Astrocyte (in vitro differentiated cells and primary cell): ENCODE measurements around the gene THG1L. TPM values are rescaled to one million over a fixed set of nuclear protein-coding genes. Genes with fewer than 3 reads are reported as not detected.
A peak's percentile ranks its signal among the peaks of the same experiment; 100 is the strongest.

Source experiments
- DNase-seq: peaks from one replicate; pipeline ENCODE4 v3.0.0-alpha.2; 2010; ENCODE audit warnings: low read depth
- FAIRE-seq: peaks from 2 replicates; lab custom pipeline; 2011; peaks lifted over from hg19 to GRCh38; lab: Jason Lieb, UNC
- H2AFZ ChIP-seq: 2 replicates; pipeline ENCODE4 v1.6.0; 2012; ENCODE audit warnings: low read depth, low read length, inconsistent platforms
- H3K27ac ChIP-seq: 2 replicates; pipeline ENCODE4 v1.5.1; 2011; ENCODE audit warnings: low read depth, low read length, inconsistent platforms
- H3K27me3 ChIP-seq: 2 replicates; pipeline ENCODE4 v1.6.0; 2011; ENCODE audit warnings: low read length, inconsistent platforms; ENCODE audit not compliant: insufficient read depth
- H3K36me3 ChIP-seq: 2 replicates; pipeline ENCODE4 v1.5.1; 2011; ENCODE audit warnings: low read length, inconsistent platforms; ENCODE audit not compliant: insufficient read depth
- H3K4me1 ChIP-seq: 2 replicates; pipeline ENCODE4 v1.5.1; 2011; ENCODE audit warnings: low read length, inconsistent platforms; ENCODE audit not compliant: insufficient read depth
- H3K4me2 ChIP-seq: 2 replicates; pipeline ENCODE4 v1.6.0; 2012; ENCODE audit warnings: low read length, inconsistent platforms
- H3K4me3 ChIP-seq: 2 replicates; pipeline ENCODE4 v1.5.1; 2011; ENCODE audit warnings: low read depth, mild to moderate bottlenecking, low read length, inconsistent platforms; ENCODE audit not compliant: insufficient read depth
- H3K79me2 ChIP-seq: 2 replicates; pipeline ENCODE4 v1.6.0; 2012; ENCODE audit warnings: mild to moderate bottlenecking, low read length, inconsistent platforms; ENCODE audit not compliant: insufficient read depth
- H3K9ac ChIP-seq: 2 replicates; pipeline ENCODE4 v1.6.0; 2012; ENCODE audit warnings: mild to moderate bottlenecking, low read length, inconsistent platforms
- H3K9me3 ChIP-seq: 2 replicates; pipeline ENCODE4 v1.5.1; 2012; ENCODE audit warnings: low read depth, mild to moderate bottlenecking, low read length, inconsistent platforms; ENCODE audit not compliant: insufficient read depth
- H4K20me1 ChIP-seq: 2 replicates; pipeline ENCODE4 v1.6.0; 2012; ENCODE audit warnings: low read length, inconsistent platforms; ENCODE audit not compliant: insufficient read depth
- H3K27ac Mint-ChIP-seq: one replicate; pipeline ENCODE4 v1.8.0; 2021; ENCODE audit warnings: mild to moderate bottlenecking, mixed read lengths; ENCODE audit not compliant: unreplicated experiment
- H3K27me3 Mint-ChIP-seq: one replicate; pipeline ENCODE4 v1.8.0; 2021; ENCODE audit warnings: low read depth, mixed read lengths; ENCODE audit not compliant: unreplicated experiment
- H3K36me3 Mint-ChIP-seq: one replicate; pipeline ENCODE4 v1.8.0; 2021; ENCODE audit warnings: low read depth, mixed read lengths; ENCODE audit not compliant: unreplicated experiment
- H3K4me1 Mint-ChIP-seq: one replicate; pipeline ENCODE4 v1.8.0; 2021; ENCODE audit warnings: low read depth, mixed read lengths; ENCODE audit not compliant: unreplicated experiment
- H3K4me3 Mint-ChIP-seq: one replicate; pipeline ENCODE4 v1.8.0; 2021; ENCODE audit warnings: mild to moderate bottlenecking, moderate library complexity, mixed read lengths; ENCODE audit not compliant: unreplicated experiment
- H3K9me3 Mint-ChIP-seq: one replicate; pipeline ENCODE4 v1.8.0; 2021; ENCODE audit warnings: mild to moderate bottlenecking, mixed read lengths; ENCODE audit not compliant: unreplicated experiment
- EZH2 ChIP-seq: IDR thresholded peaks from 2 replicates; pipeline ENCODE4 v1.6.1; 2012; ENCODE audit warnings: mild to moderate bottlenecking, low read length, inconsistent platforms; ENCODE audit not compliant: insufficient read depth
- total RNA-seq: library from RNA; stranded (reverse); gene quantifications from 2 replicates; pipeline ENCODE4 v1.2.1, GENCODE V29; 2021
- TF ChIP-seq, protein P1 (sequence below): IDR thresholded peaks from 2 replicates; pipeline ENCODE4 v1.5.1; 2011; ENCODE audit warnings: low read depth, mild to moderate bottlenecking, inconsistent platforms, low read length, moderate library complexity; ENCODE audit not compliant: insufficient read depth

THG1L gene
- total RNA-seq, 1 donor from 2014 or later = 9.7 TPM

- Mint-ChIP-seq H3K27ac (peak overlapping the region; percentile 84), H3K36me3 (no peaks in the 10 kb centered on the region), H3K4me3 (no peak overlapping the region), H3K27me3 (no peaks in the 10 kb centered on the region), H3K9me3 (no peaks in the 10 kb centered on the region), H3K4me1 (peaks cover 27% of the 10 kb centered on the region)
- Histone ChIP-seq H3K9me3 (no peaks in the 10 kb centered on the region), H3K9ac (peak overlapping the region; percentile 22), H3K4me3 (no peak overlapping the region), H3K4me1 (peaks cover 33% of the 10 kb centered on the region), H3K27me3 (no peaks in the 10 kb centered on the region), H3K36me3 (no peaks in the 10 kb centered on the region), H2AFZ (no peak overlapping the region), H3K27ac (peak overlapping the region; percentile 78), H3K4me2 (peak overlapping the region; percentile 57), H3K79me2 (peaks cover 51% of the 10 kb centered on the region), H4K20me1 (no peaks in the 10 kb centered on the region)
- DNase-seq (no peak), FAIRE-seq (no peak)
- TF ChIP-seq, protein P1, sequence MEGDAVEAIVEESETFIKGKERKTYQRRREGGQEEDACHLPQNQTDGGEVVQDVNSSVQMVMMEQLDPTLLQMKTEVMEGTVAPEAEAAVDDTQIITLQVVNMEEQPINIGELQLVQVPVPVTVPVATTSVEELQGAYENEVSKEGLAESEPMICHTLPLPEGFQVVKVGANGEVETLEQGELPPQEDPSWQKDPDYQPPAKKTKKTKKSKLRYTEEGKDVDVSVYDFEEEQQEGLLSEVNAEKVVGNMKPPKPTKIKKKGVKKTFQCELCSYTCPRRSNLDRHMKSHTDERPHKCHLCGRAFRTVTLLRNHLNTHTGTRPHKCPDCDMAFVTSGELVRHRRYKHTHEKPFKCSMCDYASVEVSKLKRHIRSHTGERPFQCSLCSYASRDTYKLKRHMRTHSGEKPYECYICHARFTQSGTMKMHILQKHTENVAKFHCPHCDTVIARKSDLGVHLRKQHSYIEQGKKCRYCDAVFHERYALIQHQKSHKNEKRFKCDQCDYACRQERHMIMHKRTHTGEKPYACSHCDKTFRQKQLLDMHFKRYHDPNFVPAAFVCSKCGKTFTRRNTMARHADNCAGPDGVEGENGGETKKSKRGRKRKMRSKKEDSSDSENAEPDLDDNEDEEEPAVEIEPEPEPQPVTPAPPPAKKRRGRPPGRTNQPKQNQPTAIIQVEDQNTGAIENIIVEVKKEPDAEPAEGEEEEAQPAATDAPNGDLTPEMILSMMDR = no peak
- TF ChIP-seq EZH2 = no peak
Measured at GRCh38 chr5:157747766-157748700, 16.8 kb downstream of the THG1L start.

- TF ChIP-seq EZH2 = no peak
- TF ChIP-seq, protein P1 = peak; percentile 26
- H2AFZ ChIP-seq = no peak overlapping the region
- H3K27ac Mint-ChIP-seq = peak overlapping the region; percentile 84
- peaks cover 51% of the 10 kb centered on the region for H3K79me2 ChIP-seq
- no peak overlapping the region for H3K4me3 Mint-ChIP-seq
- no peak for FAIRE-seq
- H3K9ac ChIP-seq = peak overlapping the region; percentile 22
- H3K36me3 ChIP-seq = peaks cover 5% of the 10 kb centered on the region
- no peaks in the 10 kb centered on the region for H3K9me3 ChIP-seq
- DNase-seq = peak; percentile 90
- H3K4me3 ChIP-seq = no peak overlapping the region
- H3K27me3 Mint-ChIP-seq = no peaks in the 10 kb centered on the region
- H3K9me3 Mint-ChIP-seq = no peaks in the 10 kb centered on the region
- no peaks in the 10 kb centered on the region for H3K27me3 ChIP-seq
- H3K4me1 Mint-ChIP-seq = peaks cover 27% of the 10 kb centered on the region
- no peaks in the 10 kb centered on the region for H4K20me1 ChIP-seq
- peak overlapping the region; percentile 78 for H3K27ac ChIP-seq
- H3K36me3 Mint-ChIP-seq = no peaks in the 10 kb centered on the region
- H3K4me2 ChIP-seq = peak overlapping the region; percentile 57
- peaks cover 33% of the 10 kb centered on the region for H3K4me1 ChIP-seq
Measured at GRCh38 chr5:157748760-157749461, 17.7 kb downstream of the THG1L start.
